ENCODE results near the gene TCP11L1. TPM values are rescaled to one million over a fixed set of nuclear protein-coding genes. Genes with fewer than 3 reads are reported as not detected.

TCP11L1 gene
- total and polyA plus RNA-seq, 2 of the 8 experiments (the other 6 are each of a cell fraction or from before 2014, with no cell fraction given), result 10.9 to 23.1 TPM

DNA sequence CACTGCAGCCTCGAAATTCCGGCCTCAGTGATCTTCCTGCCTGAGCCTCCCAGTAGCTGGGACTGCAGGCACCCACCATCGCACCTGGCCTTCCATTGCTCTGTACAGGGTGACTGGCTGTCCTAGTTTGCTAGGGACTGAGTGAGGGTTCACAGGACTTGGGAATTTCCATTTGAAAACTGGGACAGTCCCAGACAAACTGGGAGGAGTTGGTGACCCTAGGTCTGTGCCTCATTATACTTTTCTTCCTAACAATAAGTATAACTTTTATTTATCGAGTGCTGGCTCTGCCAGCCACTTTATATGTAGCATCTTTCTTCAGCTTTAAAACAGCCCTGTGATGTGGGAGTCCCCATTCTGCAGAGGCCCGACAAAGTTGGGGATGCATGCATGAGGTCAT lies 25.5 kb downstream of the TCP11L1 start (continued):
- TF ChIP-seq RXRA (IDR thresholded peaks at IDR 0.05; ENCODE audit: insufficient read depth, low read depth, low read length), result no peak
- TF ChIP-seq CREB1 (IDR thresholded peaks at IDR 0.05), result no peak
- no peak for TF ChIP-seq SIN3A (conservative IDR thresholded peaks at IDR 0.05 in 1 of 2, IDR thresholded peaks at IDR 0.05 in 1 of 2; ENCODE audit: low read depth in 1 of 2, low read length in 2 of 2)
- TF ChIP-seq KDM1A (IDR thresholded peaks at IDR 0.05; ENCODE audit: borderline replicate concordance, low read length), result no peak
